ENCODE results near the gene ZNF185.

Gene ZNF185

DNA sequence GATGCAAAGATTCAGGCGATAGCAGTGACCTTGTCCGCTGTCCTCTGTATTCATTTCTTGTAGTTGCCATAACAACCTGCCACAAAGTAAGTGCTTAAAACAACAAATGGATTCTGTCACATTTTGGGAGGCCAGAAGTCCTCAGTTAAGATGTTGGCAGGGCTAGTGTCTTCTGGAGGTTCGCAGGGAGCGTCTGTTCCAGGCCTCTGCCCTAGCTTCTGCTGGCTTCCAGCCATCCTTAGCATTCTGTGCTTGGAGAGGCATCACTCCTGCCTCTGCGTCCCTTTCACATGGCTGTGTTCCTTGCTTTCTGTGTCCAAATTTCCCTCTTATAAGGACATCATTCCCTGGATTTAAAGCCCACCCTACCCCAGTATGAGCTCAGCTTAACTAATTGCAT, 31.5 kb upstream of the ZNF185 start:
- TF ChIP-seq, protein P1, sequence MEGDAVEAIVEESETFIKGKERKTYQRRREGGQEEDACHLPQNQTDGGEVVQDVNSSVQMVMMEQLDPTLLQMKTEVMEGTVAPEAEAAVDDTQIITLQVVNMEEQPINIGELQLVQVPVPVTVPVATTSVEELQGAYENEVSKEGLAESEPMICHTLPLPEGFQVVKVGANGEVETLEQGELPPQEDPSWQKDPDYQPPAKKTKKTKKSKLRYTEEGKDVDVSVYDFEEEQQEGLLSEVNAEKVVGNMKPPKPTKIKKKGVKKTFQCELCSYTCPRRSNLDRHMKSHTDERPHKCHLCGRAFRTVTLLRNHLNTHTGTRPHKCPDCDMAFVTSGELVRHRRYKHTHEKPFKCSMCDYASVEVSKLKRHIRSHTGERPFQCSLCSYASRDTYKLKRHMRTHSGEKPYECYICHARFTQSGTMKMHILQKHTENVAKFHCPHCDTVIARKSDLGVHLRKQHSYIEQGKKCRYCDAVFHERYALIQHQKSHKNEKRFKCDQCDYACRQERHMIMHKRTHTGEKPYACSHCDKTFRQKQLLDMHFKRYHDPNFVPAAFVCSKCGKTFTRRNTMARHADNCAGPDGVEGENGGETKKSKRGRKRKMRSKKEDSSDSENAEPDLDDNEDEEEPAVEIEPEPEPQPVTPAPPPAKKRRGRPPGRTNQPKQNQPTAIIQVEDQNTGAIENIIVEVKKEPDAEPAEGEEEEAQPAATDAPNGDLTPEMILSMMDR (IDR thresholded peaks at IDR 0.05; ENCODE audit: borderline replicate concordance, control extremely low read depth, extremely low read depth, insufficient read depth, missing control alignments), result no peak
- no peak for DNase-seq (ENCODE audit: low spot score)
- in situ Hi-C loops (cut with MboI; ENCODE audit: low sequenced_read_pairs, unreplicated experiment), result no loop called here

DNA sequence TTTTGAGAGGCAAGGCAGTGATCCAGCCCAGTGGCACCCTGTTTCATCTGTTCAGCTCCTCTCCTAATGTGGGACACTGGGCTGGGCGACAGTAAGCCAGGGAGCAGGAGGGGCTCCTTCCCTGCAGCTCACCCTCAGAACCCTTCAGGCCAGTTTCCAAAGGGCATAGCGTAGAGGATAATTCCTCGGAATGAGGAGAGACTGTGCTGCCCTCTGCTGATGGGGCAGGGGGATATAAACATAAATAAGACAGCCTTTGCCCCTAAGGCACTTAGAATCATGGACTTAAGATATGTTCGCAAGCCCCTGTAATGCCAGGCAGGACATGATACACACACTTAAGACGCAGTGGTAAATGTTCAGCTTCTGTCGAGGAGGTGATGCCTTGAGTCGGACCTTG, 27.9 kb upstream of the ZNF185 start:
- in situ Hi-C loops (cut with MboI; ENCODE audit: low sequenced_read_pairs, unreplicated experiment), result no loop called here
- TF ChIP-seq, protein P1 (IDR thresholded peaks at IDR 0.05; ENCODE audit: borderline replicate concordance, control extremely low read depth, extremely low read depth, insufficient read depth, missing control alignments), result no peak
- DNase-seq (ENCODE audit: low spot score), result no peak

DNA sequence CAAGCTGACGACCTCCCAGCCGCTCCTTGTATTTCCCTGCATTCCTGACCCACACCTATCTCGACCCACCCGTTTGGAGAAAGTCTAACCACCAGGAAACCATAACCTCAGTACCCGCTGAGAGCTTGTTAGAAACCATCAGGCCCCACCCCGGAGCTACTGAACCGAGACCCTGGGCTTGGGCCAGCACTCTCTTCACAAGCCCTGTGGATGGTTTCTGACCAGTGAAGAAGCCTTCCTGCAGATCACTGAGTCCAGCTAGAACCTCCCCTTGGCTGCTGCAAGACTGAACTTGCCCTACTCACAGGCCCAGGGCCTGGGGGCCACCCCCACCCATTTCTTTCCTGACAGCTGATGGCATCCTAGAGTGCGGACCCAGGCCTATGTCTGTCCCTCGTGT, 26.6 kb upstream of the ZNF185 start:
- in situ Hi-C loops (cut with MboI; ENCODE audit: low sequenced_read_pairs, unreplicated experiment), result no loop called here
- TF ChIP-seq, protein P1 (IDR thresholded peaks at IDR 0.05; ENCODE audit: borderline replicate concordance, control extremely low read depth, extremely low read depth, insufficient read depth, missing control alignments), result no peak
- no peak for DNase-seq (ENCODE audit: low spot score)

DNA sequence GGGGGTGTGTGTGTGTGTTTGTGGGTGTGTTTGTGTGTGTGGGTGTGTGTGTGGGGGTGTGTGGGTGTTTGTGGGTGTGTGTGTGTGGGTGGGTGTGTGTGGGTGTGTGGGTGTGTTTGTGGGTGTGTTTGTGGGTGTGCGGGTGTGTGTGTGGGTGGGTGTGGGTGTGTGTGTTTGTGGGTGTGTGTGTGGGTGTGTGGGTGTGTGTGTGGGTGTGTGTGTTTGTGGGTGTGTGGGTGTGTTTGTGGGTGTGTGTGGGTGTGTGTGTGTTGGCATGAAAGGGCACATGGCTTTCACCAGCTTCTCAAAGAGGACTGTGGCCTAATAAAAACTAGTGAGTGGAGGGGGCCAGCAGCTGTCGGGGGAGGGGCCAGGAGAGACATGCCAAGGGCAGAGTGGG, 25.3 kb upstream of the ZNF185 start:
- DNase-seq (ENCODE audit: low spot score), result no peak
- TF ChIP-seq, protein P1 (IDR thresholded peaks at IDR 0.05; ENCODE audit: borderline replicate concordance, control extremely low read depth, extremely low read depth, insufficient read depth, missing control alignments), result no peak
- in situ Hi-C loops (cut with MboI; ENCODE audit: low sequenced_read_pairs, unreplicated experiment), result no loop called here

DNA sequence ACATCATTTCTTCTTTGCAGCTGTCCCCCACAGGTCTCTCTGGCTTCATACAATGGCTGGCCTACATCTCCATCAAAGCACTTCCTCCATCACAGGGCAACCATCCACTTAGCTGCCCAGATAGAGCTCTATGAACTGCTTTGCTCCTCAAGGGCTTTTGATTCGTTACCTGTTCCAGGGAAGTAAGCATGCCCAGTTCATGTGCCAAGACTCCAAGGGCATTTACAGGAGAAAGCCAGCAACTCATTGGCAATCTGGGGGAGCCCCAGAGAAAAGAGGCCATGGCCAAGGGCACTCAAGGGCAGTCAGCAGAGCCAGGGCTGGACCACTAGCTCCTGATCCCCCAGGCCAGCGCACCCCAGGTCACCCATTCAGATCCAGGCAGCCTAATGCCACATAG, 24.5 kb upstream of the ZNF185 start:
- TF ChIP-seq, protein P1 (IDR thresholded peaks at IDR 0.05; ENCODE audit: borderline replicate concordance, control extremely low read depth, extremely low read depth, insufficient read depth, missing control alignments), result no peak
- no peak for DNase-seq (ENCODE audit: low spot score)
- in situ Hi-C loops (cut with MboI; ENCODE audit: low sequenced_read_pairs, unreplicated experiment), result no loop called here

DNA sequence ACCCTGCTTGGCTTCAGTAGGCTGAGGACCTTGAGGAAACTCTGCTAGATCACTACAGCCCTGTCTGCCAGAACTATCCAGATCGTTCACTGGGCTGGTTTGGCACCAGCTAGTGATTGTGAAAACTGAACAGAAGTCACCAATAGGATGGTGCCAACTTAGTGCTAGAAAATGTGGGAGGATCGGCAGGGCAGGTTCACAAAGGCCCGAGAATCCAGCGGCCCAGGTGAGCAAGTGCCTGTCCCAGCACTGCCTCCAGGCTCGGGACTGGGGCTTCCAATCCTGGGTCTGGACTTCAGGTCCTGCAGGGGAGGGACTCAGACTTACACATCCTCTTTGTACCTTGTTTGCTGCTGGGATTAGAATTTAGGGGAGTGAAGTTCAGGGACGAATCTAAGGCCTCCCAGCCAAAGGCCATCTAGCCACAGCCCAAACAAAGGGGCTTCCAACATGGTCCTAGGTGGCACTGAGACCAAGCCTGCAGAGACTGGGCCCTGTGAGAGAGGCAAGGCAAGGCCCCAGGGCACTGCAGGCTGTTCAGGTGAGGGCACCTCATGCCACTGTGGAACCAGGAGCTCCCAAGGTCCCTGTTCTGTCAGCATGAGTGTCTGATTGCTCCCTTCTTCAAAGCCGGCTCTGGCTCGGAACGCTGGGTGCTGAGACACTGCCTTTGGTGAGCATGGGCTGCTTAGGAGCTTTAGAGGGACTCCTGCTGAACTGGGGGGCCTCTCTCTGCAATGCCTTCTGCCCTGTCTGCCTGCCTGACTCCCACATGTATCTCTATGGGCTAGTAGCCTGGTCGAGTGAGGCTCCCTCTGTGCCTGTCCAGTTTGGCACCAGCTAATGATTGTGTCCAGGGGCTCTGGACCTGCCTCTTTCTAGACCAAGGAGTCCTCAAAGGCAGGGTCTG, 20.7 kb upstream of the ZNF185 start:
- no peak for DNase-seq (ENCODE audit: low spot score)
- in situ Hi-C loops (cut with MboI; ENCODE audit: low sequenced_read_pairs, unreplicated experiment), result no loop called here

More for the DNA sequence above, 20.7 kb upstream of the ZNF185 start:
- TF ChIP-seq, protein P1 (IDR thresholded peaks at IDR 0.05; ENCODE audit: borderline replicate concordance, control extremely low read depth, extremely low read depth, insufficient read depth, missing control alignments), result no peak

Data from GM13976 (cell line).